A549 (cell line): ENCODE results near the gene TEX35. TPM values are rescaled to one million over a fixed set of nuclear protein-coding genes. Genes with fewer than 3 reads are reported as not detected.

Experiments
- ATAC-seq, 2 experiments: fragments of 200-7000 bp in 1 of 2; fragments of >200 bp in 1 of 2; cut with Nextera tagmentation in 1 of 2; cut with Tn5 transposase in 1 of 2; 3 replicates each; pipeline versions ENCODE4 v1.8.0 to v1.9.1; 2018 to 2020; ENCODE audit warnings: mild to moderate bottlenecking in 1 of 2, moderate library complexity in 1 of 2
- CTCF ChIA-PET: fragments of 300-600 bp; sonication (Branson Sonifier 250); formaldehyde crosslinking; extraction: SDS; loops from one replicate; lab custom pipeline; 2021; ENCODE audit warnings: antibody characterized with exemption, inconsistent platforms; lab: Yijun Ruan, JAX
- POLR2A ChIA-PET: fragments of 350-600 bp; formaldehyde crosslinking; extraction: SDS; loops from one replicate; lab custom pipeline; 2021; ENCODE audit warnings: antibody characterized with exemption, inconsistent platforms; lab: Yijun Ruan, JAX
- DNase-seq, 2 experiments: peaks; one replicate each; pipeline versions ENCODE4 v3.0.0 to v3.0.0-alpha.2; 2011 to 2016; ENCODE audit warnings: low read depth in 1 of 2, low spot score in 1 of 2
- FAIRE-seq: peaks from 2 replicates; lab custom pipeline; 2011; peaks lifted over from hg19 to GRCh38; lab: Jason Lieb, UNC
- H3K27ac ChIP-seq, 2 experiments: fragments of >200 bp; sonication (Bioruptor Twin); formaldehyde crosslinking; 3 replicates each; pipeline ENCODE4 v1.5.1; 2016 to 2017
- H3K4me1 ChIP-seq: fragments of >200 bp; sonication (Bioruptor Twin); formaldehyde crosslinking; 3 replicates; pipeline ENCODE4 v1.6.1; 2016
- H3K4me2 ChIP-seq: fragments of >200 bp; sonication (Bioruptor Twin); formaldehyde crosslinking; 3 replicates; pipeline ENCODE4 v1.6.1; 2016
- H3K4me3 ChIP-seq: fragments of >200 bp; sonication (Bioruptor Twin); formaldehyde crosslinking; 3 replicates; pipeline ENCODE4 v1.5.1; 2016
- H3K9me3 ChIP-seq: fragments of >200 bp; sonication (Bioruptor Twin); formaldehyde crosslinking; 3 replicates; pipeline ENCODE4 v1.6.1; 2016
- EHMT2 ChIP-seq: fragments of 200-600 bp; sonication (generic); IDR thresholded peaks from 2 replicates; pipeline ENCODE4 v1.6.1; 2016; ENCODE audit warnings: antibody characterized with exemption, low read depth, mild to moderate bottlenecking, moderate library complexity
- EP300 ChIP-seq, 2 experiments: fragments of >200 bp; sonication (Bioruptor Twin); formaldehyde crosslinking; IDR thresholded peaks; 2 replicates in 1 of 2; 3 replicates in 1 of 2; pipeline ENCODE4 v1.6.1; 2016 to 2017
- ESRRA ChIP-seq: fragments of 150-350 bp; IDR thresholded peaks from 2 replicates; pipeline ENCODE4 v1.6.1; 2014; ENCODE audit warnings: mild to moderate bottlenecking, low read length, borderline replicate concordance
- HOXB5 ChIP-seq: fragments of 250-450 bp; sonication (Bioruptor Pico); IDR thresholded peaks from 2 replicates; pipeline ENCODE4 v1.5.0; 2020; ENCODE audit warnings: mild to moderate bottlenecking, moderate library complexity
- JUN ChIP-seq, 2 experiments: fragments of >200 bp; sonication (Bioruptor Twin); formaldehyde crosslinking; IDR thresholded peaks; 2 replicates in 1 of 2; 3 replicates in 1 of 2; pipeline ENCODE4 v1.6.1; 2016 to 2017
- MAFK ChIP-seq: fragments of 450-650 bp; IDR thresholded peaks from 2 replicates; pipeline ENCODE4 v1.6.1; 2014; ENCODE audit not compliant: partially characterized antibody
- MAX ChIP-seq: IDR thresholded peaks from 2 replicates; pipeline ENCODE4 v1.6.1; 2012
- NR3C1 ChIP-seq: fragments of >200 bp; sonication (Bioruptor Twin); formaldehyde crosslinking; IDR thresholded peaks from 3 replicates; pipeline ENCODE4 v1.6.1; 2017
- POLR2A ChIP-seq: IDR thresholded peaks from 2 replicates; pipeline ENCODE4 v1.6.1; 2012; ENCODE audit warnings: mild to moderate bottlenecking, low read length
- RAD21 ChIP-seq, 2 experiments: fragments of >200 bp in 1 of 2; sonication (Bioruptor Twin) in 1 of 2; formaldehyde crosslinking in 1 of 2; IDR thresholded peaks in 1 of 2; conservative IDR thresholded peaks in 1 of 2; 2 replicates in 1 of 2; 3 replicates in 1 of 2; pipeline ENCODE4 v1.6.1; 2012 to 2018; ENCODE audit warnings: inconsistent platforms in 1 of 2
- RARB ChIP-seq: fragments of 250-450 bp; sonication (Bioruptor Pico); IDR thresholded peaks from 2 replicates; pipeline ENCODE4 v1.8.0; 2021; ENCODE audit warnings: mild to moderate bottlenecking, moderate library complexity
- REST ChIP-seq: fragments of 200-600 bp; sonication (generic); IDR thresholded peaks from 2 replicates; pipeline ENCODE4 v1.6.1; 2016; ENCODE audit warnings: antibody characterized with exemption, mild to moderate bottlenecking, moderate library complexity
- RFX5 ChIP-seq: fragments of 450-650 bp; IDR thresholded peaks from 2 replicates; pipeline ENCODE4 v1.7.1; 2014; ENCODE audit warnings: antibody characterized with exemption, mild to moderate bottlenecking, moderate library complexity
- RNF2 ChIP-seq: fragments of 200-600 bp; sonication (generic); IDR thresholded peaks from 2 replicates; pipeline ENCODE4 v1.6.1; 2016; ENCODE audit warnings: low read depth, mild to moderate bottlenecking, antibody characterized with exemption, moderate library complexity, borderline replicate concordance
- SMC3 ChIP-seq: fragments of >200 bp; sonication (Bioruptor Twin); formaldehyde crosslinking; IDR thresholded peaks from 3 replicates; pipeline ENCODE4 v1.6.1; 2018; ENCODE audit warnings: inconsistent platforms
- TFCP2L1 ChIP-seq: fragments of 250-450 bp; sonication (Bioruptor Pico); IDR thresholded peaks from 2 replicates; pipeline ENCODE4 v1.5.0; 2021; ENCODE audit warnings: mild to moderate bottlenecking
- TP53 ChIP-seq: fragments of 250-450 bp; sonication (Bioruptor Pico); IDR thresholded peaks from 2 replicates; pipeline ENCODE4 v1.5.0; 2021; ENCODE audit warnings: mild to moderate bottlenecking, moderate library complexity
- ZC3H11A ChIP-seq: fragments of 450-650 bp; IDR thresholded peaks from 2 replicates; pipeline ENCODE4 v1.6.1; 2014; ENCODE audit warnings: antibody characterized with exemption, mild to moderate bottlenecking
- WGBS: methylation state at CpG from one replicate; pipeline ENCODE4 v1.1.6; 2017; ENCODE audit errors: missing lambda C conversion rate; 5-methylcytosine and 5-hydroxymethylcytosine counted together
- polyA plus RNA-seq, 4 experiments: library from polyadenylated mRNA; depleted of rRNA in 3 of 4; stranded (reverse); fragments of >200 nt; fragmentation: RNase III in 1 of 4; extraction: RNeasy Plus Mini Kit Qiagen cat#74134 plus additional on column Dnase treatment in 1 of 4; gene quantifications; 2 replicates in 3 of 4; 3 replicates in 1 of 4; pipeline ENCODE4 v1.2.3, GENCODE V29; 2011 to 2017
- TF ChIP-seq, protein P1 (sequence below): fragments of 250-450 bp; sonication (Bioruptor Pico); IDR thresholded peaks from 2 replicates; pipeline ENCODE4 v1.5.0; 2020; ENCODE audit warnings: low read depth, mild to moderate bottlenecking, moderate library complexity
- TF ChIP-seq, protein P2 (sequence below): fragments of >200 bp; sonication (Bioruptor Twin); formaldehyde crosslinking; IDR thresholded peaks from 2 replicates; pipeline ENCODE4 v1.6.1; 2016

The TEX35 gene
- polyA plus RNA-seq, 2 of the 4 experiments (the other 2 are of a cell fraction) = not detected

DNA sequence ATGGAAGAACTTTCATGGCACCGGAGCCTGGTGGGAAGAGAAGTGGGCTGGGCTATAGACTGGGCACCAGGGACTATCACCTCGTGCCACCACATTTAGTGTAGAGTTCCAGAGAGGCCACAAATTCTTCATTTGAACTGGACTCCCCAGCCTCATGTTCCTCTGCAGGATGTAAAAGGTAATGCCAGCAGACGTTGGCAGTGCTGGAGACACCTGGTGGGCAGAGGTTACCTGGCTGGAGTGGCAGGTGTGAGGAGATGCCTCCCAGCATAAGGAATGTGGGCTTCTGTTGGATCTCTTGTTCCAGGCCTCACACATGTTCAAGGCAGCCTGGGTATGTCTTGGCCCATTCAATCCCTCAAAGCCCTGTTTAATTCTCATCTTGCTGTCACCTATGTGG is 35.2 kb downstream of the TEX35 start:
- Histone ChIP-seq H3K27ac (no peak overlapping the region), H3K9me3 (no peaks in the 10 kb centered on the region), H3K4me3 (no peak overlapping the region), H3K4me1 (peaks cover 8% of the 10 kb centered on the region; the same call in 2 of the 3 replicates), H3K4me2 (no peak overlapping the region)
- DNase-seq (no peak), FAIRE-seq (no peak), ATAC-seq (no peak)
- WGBS = 96% methylated on average over 3 of the region's 3 CpGs
- ChIA-PET CTCF (interaction anchor here (0.6 to 5.5 kb wide), 2 partner anchors 16 to 455 kb away, joined by 3 to 36 read pairs; no protein-coding TSS in a partner anchor), POLR2A (no interaction called here)
- TF ChIP-seq SMC3 (no peak), HOXB5 (CRISPR knock-in tag) (no peak), ZC3H11A (no peak), EHMT2 (no peak), MAFK (no peak), REST (no peak), RFX5 (no peak), TFCP2L1 (CRISPR knock-in tag) (no peak), ESRRA (no peak)

GRCh38 chr1:178551307-178551706 is 38.4 kb downstream of the TEX35 start:
- Histone ChIP-seq H3K27ac (no peak overlapping the region), H3K4me1 (no peaks in the 10 kb centered on the region), H3K9me3 (no peaks in the 10 kb centered on the region), H3K4me3 (no peak overlapping the region), H3K4me2 (no peak overlapping the region)
- ChIA-PET POLR2A (no interaction called here), CTCF (interaction anchor here (0.9 to 1.3 kb wide), 3 partner anchors 8 to 28 kb away, joined by 3 to 7 read pairs (median 4); no protein-coding TSS in a partner anchor)
- ATAC-seq (no peak), FAIRE-seq (no peak), DNase-seq (no peak)
- WGBS = 62% methylated on average over 3 of the region's 3 CpGs
- no peak for TF ChIP-seq MAX
- no peak for TF ChIP-seq MAFK
- TF ChIP-seq EP300 (IDR thresholded peaks at IDR 0.05) = no peak
- TF ChIP-seq, protein P1, sequence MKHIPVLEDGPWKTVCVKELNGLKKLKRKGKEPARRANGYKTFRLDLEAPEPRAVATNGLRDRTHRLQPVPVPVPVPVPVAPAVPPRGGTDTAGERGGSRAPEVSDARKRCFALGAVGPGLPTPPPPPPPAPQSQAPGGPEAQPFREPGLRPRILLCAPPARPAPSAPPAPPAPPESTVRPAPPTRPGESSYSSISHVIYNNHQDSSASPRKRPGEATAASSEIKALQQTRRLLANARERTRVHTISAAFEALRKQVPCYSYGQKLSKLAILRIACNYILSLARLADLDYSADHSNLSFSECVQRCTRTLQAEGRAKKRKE (CRISPR knock-in tag) = no peak
- no peak for TF ChIP-seq JUN (IDR thresholded peaks at IDR 0.05)
- TF ChIP-seq RARB (CRISPR knock-in tag) = no peak
- no peak for TF ChIP-seq RAD21 (conservative IDR thresholded peaks at IDR 0.05 in 1 of 2, IDR thresholded peaks at IDR 0.05 in 1 of 2)
- TF ChIP-seq TP53 = no peak
- TF ChIP-seq NR3C1 = no peak
- no peak for TF ChIP-seq REST
- TF ChIP-seq RNF2 = no peak
- TF ChIP-seq, protein P2, sequence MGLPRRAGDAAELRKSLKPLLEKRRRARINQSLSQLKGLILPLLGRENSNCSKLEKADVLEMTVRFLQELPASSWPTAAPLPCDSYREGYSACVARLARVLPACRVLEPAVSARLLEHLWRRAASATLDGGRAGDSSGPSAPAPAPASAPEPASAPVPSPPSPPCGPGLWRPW = no peak
- no peak for TF ChIP-seq POLR2A
- TF ChIP-seq ZC3H11A = no peak
